GM19023 (cell line): ENCODE measurements around the gene HSDL2.
"Not testable (repeated sequence)": the region's sequence is repeated elsewhere in the genome, so short reads cannot be mapped to it uniquely, and the experiment has no call there.

ENCODE experiments used
- ATAC-seq: cut with Tn5 transposase; IDR thresholded peaks from one replicate; pipeline ENCODE4 v1.9.1; 2021; ENCODE audit warnings: mild to moderate bottlenecking, moderate library complexity; ENCODE audit not compliant: unreplicated experiment

Gene HSDL2

DNA sequence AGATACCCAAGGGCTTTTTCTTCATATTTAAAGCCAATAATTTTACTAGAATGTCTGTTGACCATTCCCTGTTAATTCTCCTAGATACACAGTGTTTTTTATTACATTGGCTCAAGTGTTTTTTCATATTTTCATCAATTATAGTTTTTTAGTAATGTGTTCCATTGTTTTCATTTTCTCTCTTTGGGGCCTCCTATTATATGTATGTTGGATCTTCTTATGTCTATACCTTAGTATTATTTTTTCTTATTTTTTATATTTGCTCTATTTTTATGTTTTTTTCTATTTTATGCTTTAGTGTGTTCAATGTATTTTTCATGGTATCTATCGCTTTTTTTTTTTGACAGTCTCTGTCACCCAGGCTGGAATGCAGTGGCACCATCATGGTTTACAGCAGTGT lies 114.2 kb downstream of the HSDL2 start:
- no peak for ATAC-seq

DNA sequence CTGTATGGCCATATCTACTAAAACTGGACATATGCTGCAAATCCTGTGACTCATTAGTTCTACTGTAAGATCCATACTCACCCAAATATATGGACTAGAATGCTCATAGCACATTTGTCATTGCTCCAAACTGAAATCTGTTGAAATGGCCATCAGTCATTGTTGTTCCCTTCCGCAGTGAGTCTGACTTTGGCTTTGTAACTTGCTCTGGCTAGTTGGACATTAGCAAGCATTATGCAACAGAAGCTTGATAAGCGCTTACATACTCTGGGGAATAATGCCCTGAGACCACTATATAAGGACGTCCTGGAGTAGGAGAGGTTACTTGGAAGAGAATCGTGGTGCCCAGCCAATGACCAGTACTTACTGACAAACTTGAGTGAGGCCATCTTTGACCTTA lies 115.7 kb downstream of the HSDL2 start:
- ATAC-seq, result no peak

DNA sequence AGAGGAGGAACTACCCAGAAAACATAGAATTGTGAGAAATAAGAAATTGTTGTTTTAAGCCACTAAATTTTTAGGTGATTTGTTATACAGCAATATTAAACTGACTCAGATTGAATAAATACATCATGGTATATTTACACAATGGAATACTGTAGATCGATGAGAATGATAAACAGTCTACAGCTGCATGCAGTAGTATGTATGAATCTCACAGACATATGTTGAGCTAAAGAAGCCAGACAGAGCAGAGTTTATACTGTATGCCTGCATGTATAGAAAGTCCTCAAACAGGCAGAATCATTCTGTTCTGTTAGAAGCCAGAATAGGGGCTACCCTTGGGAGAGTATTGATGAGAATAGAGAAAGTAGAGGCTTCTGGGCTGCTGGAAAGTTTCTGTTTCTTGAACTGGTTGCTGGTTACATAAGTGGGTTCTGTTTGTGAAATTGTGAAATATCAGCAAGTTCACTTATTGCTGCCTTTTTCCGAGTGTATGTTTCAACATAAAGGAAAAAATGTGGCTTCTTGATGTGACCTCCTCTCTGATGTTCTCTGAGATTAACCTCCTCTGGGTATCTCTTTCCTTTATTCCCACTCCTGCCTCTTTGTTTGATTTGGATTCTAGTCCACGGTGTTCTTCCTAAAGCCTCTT lies 116.3 kb downstream of the HSDL2 start:
- ATAC-seq, result no peak

DNA sequence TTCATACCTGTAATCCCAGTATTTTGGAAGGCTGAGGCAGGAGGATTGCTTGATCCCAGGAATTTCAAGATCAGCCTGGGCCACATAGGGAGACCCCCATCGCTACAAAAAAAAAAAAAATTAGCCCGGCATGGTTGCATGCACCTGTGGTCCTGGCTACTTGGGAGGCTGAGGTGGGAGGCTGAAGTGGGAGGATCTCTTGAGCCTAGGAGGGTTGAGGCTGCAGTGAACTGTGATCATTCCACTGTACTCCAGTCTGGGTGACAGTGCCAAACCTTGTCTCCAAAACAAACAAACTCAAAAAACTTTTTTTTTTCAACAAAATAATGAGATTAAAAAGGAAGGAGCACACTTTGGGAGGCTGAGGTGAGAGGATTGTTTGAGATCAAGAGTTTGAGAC lies 120.9 kb downstream of the HSDL2 start:
- no peak for ATAC-seq

DNA sequence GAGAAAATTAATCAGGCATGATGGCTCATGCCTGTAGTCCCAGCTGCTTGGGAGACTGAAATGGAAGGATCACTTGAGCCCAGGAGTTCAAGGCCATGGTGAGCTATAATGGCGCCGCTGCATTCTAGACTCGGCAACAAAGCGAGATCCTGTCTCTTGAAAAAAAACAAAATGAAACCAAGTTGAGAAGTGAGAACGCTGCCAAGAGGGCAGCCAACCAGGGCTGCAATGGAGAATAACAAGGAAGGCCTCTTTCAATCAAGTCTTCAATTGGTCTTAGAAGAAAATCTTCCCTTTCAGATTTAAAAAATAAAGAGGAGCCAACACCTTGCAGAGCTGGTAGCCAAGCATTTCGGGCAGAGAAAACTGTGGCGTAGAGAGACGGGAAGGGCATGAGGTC lies 121.4 kb downstream of the HSDL2 start:
- no peak for ATAC-seq

DNA sequence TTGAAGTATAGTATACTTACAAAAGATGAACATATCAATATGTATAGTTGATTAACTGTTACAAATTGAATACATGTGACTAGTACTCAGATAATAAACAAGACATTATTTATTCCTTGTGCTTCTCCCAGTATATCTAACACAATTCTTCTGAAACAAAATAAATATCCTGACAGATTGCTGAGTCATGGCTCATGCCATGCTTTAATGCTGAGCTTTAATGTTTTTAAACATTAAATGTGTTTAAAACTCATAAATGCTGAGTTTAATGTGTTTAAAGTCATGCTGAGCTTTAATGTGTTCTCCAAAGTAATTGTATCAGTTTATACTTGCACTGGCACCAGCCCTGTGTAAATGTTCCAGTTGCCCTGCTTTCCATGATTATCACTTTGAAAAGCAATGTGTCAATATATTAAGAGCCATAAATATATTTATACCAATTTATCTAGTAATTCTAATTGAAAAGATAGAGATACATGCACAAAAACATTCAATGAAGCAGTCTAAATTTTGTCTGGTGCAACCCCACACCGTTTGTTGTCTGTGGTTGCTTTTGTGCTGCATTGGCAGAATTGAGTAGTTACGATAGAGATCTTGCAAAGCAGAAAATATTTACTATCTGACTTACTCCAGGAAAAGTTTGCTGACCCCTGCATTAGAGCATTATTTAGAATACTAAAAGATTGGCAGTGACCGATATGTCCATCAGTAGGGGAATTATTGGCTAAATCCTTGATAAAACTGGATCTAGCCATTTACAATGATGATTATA lies 122.5 kb downstream of the HSDL2 start:
- ATAC-seq, result no peak

DNA sequence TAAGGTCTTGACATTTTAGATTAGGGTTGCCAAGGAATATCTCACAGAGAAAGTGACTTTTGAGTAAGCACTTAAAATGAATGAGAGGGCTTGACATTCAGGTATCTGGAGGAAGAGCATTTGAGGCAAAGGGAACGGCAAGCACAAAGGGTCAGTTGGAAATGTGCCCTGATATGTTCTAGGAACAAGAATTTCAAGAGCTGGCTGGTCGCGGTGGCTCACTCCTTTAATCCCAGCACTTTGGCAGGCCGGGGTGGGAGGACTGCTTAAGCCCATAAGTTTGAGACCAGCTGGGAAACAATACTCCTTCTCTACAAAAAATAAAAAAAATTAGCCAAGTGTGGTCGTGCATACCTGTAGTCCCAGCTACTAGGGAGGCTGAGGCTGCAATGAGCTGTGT lies 123.3 kb downstream of the HSDL2 start:
- no peak for ATAC-seq

DNA sequence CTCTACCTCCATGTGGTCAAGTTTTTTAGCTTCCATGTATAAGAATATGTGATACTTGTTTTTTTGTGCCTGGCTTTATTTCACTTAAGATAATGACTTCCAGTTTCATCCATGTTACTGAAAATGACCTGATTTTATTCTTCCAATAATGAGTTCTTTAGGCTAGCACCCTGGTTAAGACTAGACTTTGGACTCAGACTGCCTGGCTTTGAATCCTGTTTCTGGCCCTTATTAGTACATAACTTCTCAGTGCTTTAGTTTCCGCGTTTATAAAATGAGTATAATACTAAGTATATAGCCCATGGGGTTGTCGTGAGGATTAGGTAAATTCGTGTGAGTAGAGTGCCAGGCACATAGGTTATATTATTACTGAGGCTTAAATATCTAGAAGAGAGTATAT lies 125.2 kb downstream of the HSDL2 start:
- no peak for ATAC-seq

DNA sequence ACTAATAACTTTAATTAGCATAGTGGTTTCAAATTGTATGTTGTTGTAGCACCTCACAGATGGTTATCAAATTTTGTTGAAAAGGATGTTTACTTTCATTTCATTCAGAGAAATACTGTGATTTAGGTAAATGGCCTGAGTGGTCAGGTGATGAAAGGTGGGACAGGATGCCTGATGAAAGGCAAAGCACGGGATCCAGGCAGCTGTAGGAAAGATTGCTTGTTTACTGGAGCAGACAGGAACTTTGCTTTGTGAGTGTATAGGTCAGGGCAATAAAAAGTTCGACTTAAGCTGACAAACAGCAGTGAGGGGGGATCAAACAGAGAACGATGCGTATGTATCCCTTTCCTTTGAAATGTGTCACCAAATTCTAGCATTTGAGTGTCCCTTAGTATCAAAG lies 125.7 kb downstream of the HSDL2 start:
- ATAC-seq, result no peak

DNA sequence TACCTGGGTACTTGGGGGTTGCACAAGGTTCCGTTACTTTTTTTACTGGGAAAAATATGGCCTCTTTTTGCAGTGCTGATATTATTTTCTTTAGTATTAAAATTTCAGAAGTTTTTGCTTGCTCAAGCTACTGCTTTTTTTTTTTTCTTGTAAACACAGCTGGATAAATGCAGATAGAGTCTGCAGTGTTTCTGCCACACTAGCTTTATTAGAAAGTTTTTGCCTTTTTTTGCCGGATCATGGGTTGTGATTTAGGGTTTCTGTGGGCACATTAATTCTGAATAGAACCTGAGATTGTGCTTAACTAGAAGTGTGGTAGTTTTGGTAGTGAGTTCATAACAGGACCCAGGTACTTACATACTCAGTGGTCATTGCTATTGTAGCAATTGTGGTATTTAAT lies 126.7 kb downstream of the HSDL2 start:
- no peak for ATAC-seq

DNA sequence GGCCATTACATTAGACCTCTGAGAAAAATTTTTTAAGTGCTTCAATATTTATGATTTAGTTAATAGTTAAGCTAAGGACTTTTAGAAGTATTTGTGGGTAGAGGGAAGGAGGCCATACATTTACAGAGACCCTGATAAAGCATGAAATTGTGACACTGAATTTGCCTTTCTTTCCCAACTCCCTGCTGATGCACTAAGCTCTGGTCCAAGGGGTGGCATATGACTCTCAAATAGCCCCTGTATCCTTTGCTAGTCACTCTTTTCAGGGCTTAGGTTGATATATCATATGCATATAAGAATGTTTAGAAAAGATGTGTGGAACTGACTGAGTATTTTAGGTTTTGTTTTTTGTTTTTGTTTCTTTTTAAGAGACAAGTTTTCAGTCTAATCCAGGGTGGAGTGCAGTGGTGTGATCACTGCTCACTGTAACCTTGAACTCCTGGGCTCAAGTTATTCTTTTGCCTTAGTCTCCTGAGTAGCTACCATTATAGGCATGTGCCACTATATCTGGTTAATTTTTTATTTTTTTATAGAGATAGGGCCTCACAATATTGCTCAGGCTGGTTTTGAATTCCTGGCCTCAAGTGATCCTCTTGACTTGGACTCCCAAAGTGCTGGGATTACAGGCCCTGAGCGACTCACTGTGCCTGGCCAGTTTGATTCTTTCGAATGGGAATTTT lies 127.2 kb downstream of the HSDL2 start:
- ATAC-seq, result no peak

DNA sequence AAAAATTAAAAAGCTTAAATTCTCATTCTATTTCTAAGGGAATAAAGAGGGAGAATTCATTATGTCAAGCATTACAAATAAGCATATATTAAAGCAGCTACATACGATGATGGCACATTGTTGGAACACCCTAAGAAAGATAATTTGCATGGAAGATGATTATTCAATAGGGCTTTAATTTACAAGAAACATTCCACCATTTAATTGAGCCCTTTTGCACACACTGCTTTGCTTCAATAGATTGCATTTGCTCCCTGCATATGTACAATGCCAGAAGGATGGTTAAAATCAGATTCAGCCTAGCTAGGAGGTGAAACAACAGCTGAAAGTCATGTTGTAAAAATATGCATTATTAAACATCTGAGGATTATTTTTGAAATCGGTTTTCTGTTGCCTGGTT lies 128.5 kb downstream of the HSDL2 start:
- ATAC-seq, result no peak

DNA sequence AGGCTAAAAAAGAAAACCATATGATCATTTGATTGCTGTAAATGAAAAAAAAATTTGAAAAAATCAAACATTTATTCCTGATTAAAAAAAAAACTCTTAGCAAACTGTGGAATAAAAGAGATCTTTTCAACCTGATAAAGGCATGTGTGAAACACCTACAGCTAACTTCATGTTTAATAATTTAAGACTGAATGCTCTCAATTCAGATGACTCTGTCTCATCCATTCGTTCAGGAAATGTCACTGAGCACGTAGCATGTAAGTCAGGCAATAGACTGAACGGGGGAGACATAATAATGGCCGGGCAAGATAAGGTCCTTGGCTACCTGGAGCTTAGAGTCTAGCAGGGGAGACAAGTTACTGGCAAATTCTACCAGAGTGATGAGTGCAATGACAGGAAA lies 132.5 kb downstream of the HSDL2 start:
- ATAC-seq, result not testable (repeated sequence)

DNA sequence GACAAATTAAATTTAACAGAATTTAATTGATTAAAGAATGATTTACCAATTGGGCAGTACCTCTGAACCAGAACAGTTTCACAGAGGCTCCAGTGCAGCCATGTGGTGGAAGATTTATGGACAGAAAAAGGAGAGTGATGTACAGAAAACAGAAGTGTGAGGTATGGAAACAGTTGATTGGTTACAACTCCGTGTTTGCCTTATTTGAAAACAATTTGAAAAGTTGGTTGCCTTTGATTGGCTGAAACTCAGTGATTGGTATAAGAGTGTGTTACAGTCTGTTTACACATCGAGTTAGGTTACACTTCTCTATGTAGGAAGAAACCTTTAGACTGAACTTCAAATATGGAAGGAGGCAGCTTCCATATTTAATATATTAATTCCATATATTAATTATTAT lies 136.9 kb downstream of the HSDL2 start:
- ATAC-seq, result no peak

DNA sequence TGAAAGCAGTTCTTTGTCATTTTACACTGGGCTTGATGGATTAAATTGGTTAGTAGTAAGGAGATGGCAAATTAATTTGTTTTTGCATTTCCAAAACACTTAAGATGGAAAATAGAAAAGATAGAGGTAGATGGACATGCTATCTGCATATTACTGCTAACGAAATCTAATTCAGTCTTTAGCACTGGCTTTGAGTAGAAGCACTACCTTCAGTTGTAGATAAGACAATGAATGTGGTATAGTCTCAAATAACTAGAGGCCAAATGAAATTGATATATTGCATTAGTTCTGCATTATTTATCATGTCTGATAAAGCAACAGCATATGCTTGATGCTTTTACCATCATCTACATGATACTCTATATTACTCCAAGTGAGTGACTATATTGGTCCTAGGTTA lies 140.2 kb downstream of the HSDL2 start:
- ATAC-seq, result no peak

DNA sequence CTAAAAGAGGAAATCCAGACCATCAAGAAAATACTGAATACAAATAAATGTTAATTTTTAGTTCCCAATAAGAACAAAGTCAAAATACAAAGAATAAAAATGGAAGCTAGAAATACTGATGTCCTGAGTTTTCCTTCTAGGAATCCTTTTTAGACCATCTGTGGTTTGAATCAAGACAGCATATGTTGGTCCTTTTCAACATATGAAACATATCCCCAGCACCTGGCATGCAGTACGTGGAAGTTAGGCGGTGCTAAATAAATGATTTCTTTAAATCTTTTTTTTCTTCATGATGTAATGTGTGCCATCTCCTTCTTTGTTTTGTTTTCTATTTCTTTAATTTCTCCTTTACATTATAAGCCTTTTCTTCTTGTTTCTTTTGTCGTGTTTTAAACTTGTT lies 140.7 kb downstream of the HSDL2 start:
- no peak for ATAC-seq
